ENCODE results near the gene SHOC2.

The SHOC2 gene

DNA sequence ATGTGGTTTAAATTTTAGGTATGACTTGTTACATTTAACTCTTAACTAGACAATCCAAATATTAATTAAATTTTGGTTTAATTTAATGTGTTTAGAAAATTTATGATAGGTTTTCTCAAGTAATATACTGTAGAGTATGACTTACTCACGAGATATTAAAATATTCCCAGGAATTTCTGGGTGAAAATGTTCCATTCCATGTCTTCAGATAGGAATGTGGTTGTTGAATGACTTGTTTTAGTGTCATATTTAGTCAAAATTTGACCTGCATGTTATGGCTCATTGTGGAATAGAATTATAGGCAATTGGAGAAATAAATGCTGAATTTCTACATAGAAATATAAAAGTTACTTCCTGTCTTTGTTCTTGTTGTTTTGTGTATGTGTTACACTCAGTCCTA is 46.7 kb downstream of the SHOC2 start:
- Histone ChIP-seq H3K9me3 (ENCODE audit: control insufficient read depth, low read length) (no peaks in the 10 kb centered on the region), H3K4me1 (ENCODE audit: control insufficient read depth, insufficient read depth, low read length) (no peaks in the 10 kb centered on the region), H3K36me3 (ENCODE audit: control insufficient read depth, insufficient read depth, low read length) (no peaks in the 10 kb centered on the region), H3K27ac (ENCODE audit: insufficient read depth, low read depth, low read length, poor library complexity, severe bottlenecking) (no peak overlapping the region), H3K27me3 (ENCODE audit: control insufficient read depth, insufficient read depth, low read length, poor library complexity, severe bottlenecking) (no peaks in the 10 kb centered on the region), H3K4me3 (ENCODE audit: insufficient read depth, low read depth, low read length) (no peak overlapping the region)
- WGBS, 2 experiments, result 91 to 96% methylated on average over 1 of the region's 1 CpG

DNA sequence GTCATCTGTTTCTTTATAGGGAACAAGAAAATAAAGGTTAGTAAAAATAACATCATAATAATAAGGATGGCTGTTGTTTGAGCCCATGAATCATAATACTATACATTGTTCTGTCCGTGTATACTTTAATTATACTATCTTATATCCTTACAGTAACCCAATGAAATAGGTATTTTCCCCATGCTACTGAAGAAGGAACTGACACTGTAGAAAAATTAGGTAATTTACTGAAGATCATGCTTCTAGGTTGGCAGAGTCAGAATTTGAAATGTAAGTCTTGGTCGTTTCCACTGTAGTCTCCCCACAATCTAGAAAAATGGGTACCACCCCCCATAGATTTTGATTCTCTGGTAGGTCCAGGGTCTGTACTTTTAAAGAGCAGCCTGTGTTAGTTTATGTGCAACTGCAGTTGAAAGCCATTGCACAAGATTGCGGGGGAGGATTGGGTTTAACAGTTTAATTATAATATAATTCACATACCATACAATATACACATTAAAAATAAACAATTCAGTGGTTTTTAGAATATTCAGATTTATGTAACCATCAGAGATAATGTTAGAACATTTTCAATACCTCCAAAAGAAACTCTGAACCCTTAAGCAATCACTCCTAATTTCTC is 47.7 kb downstream of the SHOC2 start:
- WGBS, 2 experiments, result 67 to 93% methylated on average over 1 of the region's 3 CpGs
- H3K4me1 ChIP-seq (ENCODE audit: control insufficient read depth, insufficient read depth, low read length), result no peaks in the 10 kb centered on the region

DNA sequence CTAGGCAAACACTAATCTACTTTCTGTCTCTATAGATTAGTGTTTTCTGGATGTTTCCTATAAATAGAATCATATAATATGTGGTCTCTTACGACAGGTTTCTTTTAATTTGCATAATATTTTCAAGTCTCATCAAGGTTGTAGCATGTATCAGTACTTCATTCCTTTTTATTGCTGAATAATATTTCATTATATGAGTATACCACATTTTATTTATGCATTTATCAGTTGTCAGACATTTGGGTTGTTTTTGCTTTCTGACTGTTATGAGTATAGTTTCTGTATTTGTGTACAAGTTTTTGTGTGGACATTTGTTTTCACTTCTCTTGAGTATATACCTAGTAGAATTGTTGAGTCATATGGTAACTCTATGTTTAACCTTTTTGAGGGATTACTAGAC is 48.2 kb downstream of the SHOC2 start:
- Histone ChIP-seq H3K36me3 (ENCODE audit: control insufficient read depth, insufficient read depth, low read length) (no peaks in the 10 kb centered on the region), H3K27ac (ENCODE audit: insufficient read depth, low read depth, low read length, poor library complexity, severe bottlenecking) (no peak overlapping the region), H3K9me3 (ENCODE audit: control insufficient read depth, low read length) (no peaks in the 10 kb centered on the region), H3K4me3 (ENCODE audit: insufficient read depth, low read depth, low read length) (no peak overlapping the region), H3K27me3 (ENCODE audit: control insufficient read depth, insufficient read depth, low read length, poor library complexity, severe bottlenecking) (no peaks in the 10 kb centered on the region), H3K4me1 (ENCODE audit: control insufficient read depth, insufficient read depth, low read length) (no peaks in the 10 kb centered on the region)
- no CpG with 5 or more reads among the region's 1 CpG for WGBS, 2 experiments

More for the DNA sequence above, 47.7 kb downstream of the SHOC2 start:
- H3K9me3 ChIP-seq (ENCODE audit: control insufficient read depth, low read length), result no peaks in the 10 kb centered on the region
- no peaks in the 10 kb centered on the region for H3K27me3 ChIP-seq (ENCODE audit: control insufficient read depth, insufficient read depth, low read length, poor library complexity, severe bottlenecking)
- no peaks in the 10 kb centered on the region for H3K36me3 ChIP-seq (ENCODE audit: control insufficient read depth, insufficient read depth, low read length)
- H3K27ac ChIP-seq (ENCODE audit: insufficient read depth, low read depth, low read length, poor library complexity, severe bottlenecking), result no peak overlapping the region
- no peak overlapping the region for H3K4me3 ChIP-seq (ENCODE audit: insufficient read depth, low read depth, low read length)

DNA sequence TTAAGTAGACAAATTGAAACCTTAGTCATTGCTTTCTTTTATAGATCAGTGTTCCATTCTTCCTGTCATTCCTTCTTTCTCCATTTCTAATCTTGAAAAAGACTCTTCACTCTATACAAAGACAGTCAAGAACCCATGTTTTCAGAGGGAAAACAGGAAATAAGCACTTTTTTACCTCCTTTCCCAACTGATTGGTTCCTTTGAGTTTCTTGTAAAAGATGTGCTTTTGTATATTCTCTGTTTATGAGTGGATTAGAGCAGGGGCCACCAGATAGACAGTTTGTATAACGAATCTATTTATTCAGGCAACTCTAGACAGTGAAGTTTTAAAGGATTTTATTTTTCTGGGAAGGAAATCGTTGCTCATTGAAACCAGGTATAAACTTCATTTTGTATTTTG is 49.8 kb downstream of the SHOC2 start:
- WGBS, 2 experiments, result 82 to 90% methylated on average over 2 of the region's 2 CpGs
- H3K27ac ChIP-seq (ENCODE audit: insufficient read depth, low read depth, low read length, poor library complexity, severe bottlenecking), result peak overlapping the region; percentile 29
- no peaks in the 10 kb centered on the region for H3K9me3 ChIP-seq (ENCODE audit: control insufficient read depth, low read length)
- H3K27me3 ChIP-seq (ENCODE audit: control insufficient read depth, insufficient read depth, low read length, poor library complexity, severe bottlenecking), result no peaks in the 10 kb centered on the region
- H3K4me3 ChIP-seq (ENCODE audit: insufficient read depth, low read depth, low read length), result no peak overlapping the region
- H3K4me1 ChIP-seq (ENCODE audit: control insufficient read depth, insufficient read depth, low read length), result no peaks in the 10 kb centered on the region
- H3K36me3 ChIP-seq (ENCODE audit: control insufficient read depth, insufficient read depth, low read length), result no peaks in the 10 kb centered on the region

DNA sequence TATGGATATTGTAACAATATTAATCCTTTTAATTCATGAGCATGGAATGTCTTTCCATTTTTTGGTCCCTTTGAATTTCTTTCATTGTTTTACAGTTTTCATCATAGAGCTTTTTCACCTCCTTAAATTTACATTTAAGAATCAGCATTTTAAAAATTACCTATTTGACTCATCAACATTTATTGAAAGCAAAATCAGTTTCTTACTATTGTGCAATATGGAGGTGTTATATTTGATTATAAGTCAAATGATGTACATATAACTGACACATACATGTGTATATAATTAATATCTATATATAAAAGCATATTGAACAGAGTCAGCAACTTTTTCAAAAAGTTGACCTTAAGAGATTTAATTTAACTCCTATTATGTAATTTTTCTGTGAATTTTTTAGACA is 52.2 kb downstream of the SHOC2 start:
- no peaks in the 10 kb centered on the region for H3K9me3 ChIP-seq (ENCODE audit: control insufficient read depth, low read length)
- no peaks in the 10 kb centered on the region for H3K27me3 ChIP-seq (ENCODE audit: control insufficient read depth, insufficient read depth, low read length, poor library complexity, severe bottlenecking)
- H3K27ac ChIP-seq (ENCODE audit: insufficient read depth, low read depth, low read length, poor library complexity, severe bottlenecking), result no peak overlapping the region
- H3K4me3 ChIP-seq (ENCODE audit: insufficient read depth, low read depth, low read length), result no peak overlapping the region
- H3K4me1 ChIP-seq (ENCODE audit: control insufficient read depth, insufficient read depth, low read length), result no peaks in the 10 kb centered on the region
- H3K36me3 ChIP-seq (ENCODE audit: control insufficient read depth, insufficient read depth, low read length), result no peaks in the 10 kb centered on the region

DNA sequence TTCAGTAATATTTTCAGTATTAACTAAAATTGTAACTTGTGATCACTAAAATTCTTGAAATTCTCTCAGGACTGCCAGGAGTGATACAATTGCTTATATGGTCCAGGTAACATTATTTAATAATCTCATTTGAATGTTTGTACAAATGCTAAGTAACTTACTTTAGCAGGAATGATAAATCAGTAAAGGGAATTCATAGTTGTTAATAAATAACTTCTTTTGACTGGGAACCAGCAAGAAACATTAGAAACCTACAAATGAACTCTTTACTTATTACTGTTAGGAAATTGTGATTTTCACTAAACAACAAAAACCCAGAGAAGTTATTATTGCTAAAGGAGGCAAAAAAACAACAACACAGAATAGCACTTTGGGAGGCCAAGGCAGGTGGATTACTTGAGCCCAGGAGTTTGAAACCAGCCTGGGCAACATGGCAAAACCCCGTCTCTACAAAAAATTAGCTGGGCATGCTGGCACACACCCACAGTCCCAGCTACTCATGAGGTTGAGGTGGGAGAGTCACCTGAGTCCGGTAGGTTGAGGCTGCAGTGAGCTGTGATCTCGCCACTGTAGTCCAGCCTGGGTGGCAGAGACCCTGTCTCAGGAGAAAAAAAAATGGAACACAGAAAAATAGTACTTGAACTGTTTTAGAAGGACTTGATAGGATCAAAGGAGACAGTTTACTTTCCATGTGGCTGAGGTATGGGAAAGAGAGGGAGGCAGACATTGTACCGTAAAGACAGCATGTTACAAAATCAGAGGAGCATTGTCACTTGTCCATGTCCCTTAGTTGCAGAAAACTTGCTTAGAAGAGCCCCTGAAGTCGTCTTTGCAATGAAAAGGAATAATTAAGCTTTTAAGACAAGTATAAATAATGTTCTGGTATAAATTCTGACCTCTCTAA is 53.1 kb downstream of the SHOC2 start:
- 90 to 94% methylated on average over 5 of the region's 5 CpGs for WGBS, 2 experiments

DNA sequence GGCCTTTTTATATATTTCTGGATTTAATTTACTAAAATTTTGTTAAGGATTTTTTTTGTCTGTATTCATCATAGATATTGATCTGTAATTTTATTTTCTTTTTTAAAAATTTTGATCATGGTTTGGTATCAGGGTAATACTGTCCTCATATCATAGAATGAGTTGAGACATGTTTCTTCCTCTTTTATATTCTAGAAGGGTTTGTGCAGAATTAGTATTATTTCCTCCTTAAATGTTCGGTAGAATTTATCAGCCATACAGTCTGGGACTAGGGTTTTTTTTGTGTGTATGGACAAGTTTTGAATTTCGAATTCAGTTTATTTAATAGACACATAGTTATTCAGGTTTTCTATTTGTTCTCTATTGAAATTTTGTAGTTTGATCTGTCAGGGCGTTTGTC is 54.0 kb downstream of the SHOC2 start:
- H3K4me1 ChIP-seq (ENCODE audit: control insufficient read depth, insufficient read depth, low read length), result no peaks in the 10 kb centered on the region
- 100% methylated on average over 1 of the region's 3 CpGs; no CpG with 5 or more reads in 1 of the 2 experiments for WGBS, 2 experiments
- no peaks in the 10 kb centered on the region for H3K9me3 ChIP-seq (ENCODE audit: control insufficient read depth, low read length)
- H3K27me3 ChIP-seq (ENCODE audit: control insufficient read depth, insufficient read depth, low read length, poor library complexity, severe bottlenecking), result no peaks in the 10 kb centered on the region
- H3K27ac ChIP-seq (ENCODE audit: insufficient read depth, low read depth, low read length, poor library complexity, severe bottlenecking), result no peak overlapping the region
- H3K36me3 ChIP-seq (ENCODE audit: control insufficient read depth, insufficient read depth, low read length), result no peaks in the 10 kb centered on the region
- no peak overlapping the region for H3K4me3 ChIP-seq (ENCODE audit: insufficient read depth, low read depth, low read length)

More for the DNA sequence above, 53.1 kb downstream of the SHOC2 start:
- H3K4me1 ChIP-seq (ENCODE audit: control insufficient read depth, insufficient read depth, low read length), result no peaks in the 10 kb centered on the region
- no peaks in the 10 kb centered on the region for H3K27me3 ChIP-seq (ENCODE audit: control insufficient read depth, insufficient read depth, low read length, poor library complexity, severe bottlenecking)
- H3K36me3 ChIP-seq (ENCODE audit: control insufficient read depth, insufficient read depth, low read length), result no peaks in the 10 kb centered on the region
- H3K9me3 ChIP-seq (ENCODE audit: control insufficient read depth, low read length), result no peaks in the 10 kb centered on the region
- H3K27ac ChIP-seq (ENCODE audit: insufficient read depth, low read depth, low read length, poor library complexity, severe bottlenecking), result no peak overlapping the region
- H3K4me3 ChIP-seq (ENCODE audit: insufficient read depth, low read depth, low read length), result no peak overlapping the region

DNA sequence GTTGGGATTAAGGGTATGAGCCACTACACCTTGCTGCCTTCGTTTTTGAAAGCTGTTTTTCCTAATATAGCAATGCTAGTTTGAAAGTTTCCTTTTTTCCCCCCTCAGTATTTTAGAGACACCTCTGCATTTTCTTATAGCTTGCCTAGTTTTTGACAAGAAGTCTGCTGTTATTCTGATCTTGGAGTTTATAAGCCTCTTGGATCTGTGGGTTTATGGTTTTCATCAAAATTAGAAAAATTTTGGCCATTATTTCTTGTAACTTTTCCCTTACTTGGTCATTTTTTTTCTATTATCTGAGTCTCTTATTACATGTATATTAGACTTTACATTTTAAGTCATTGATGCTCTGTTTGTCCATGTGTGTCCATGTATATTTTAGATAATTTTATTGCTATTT is 57.2 kb downstream of the SHOC2 start:
- WGBS, 2 experiments, result 94 to 100% methylated on average over 1 of the region's 1 CpG
- H3K36me3 ChIP-seq (ENCODE audit: control insufficient read depth, insufficient read depth, low read length), result no peaks in the 10 kb centered on the region
- H3K4me1 ChIP-seq (ENCODE audit: control insufficient read depth, insufficient read depth, low read length), result no peaks in the 10 kb centered on the region
- no peaks in the 10 kb centered on the region for H3K27me3 ChIP-seq (ENCODE audit: control insufficient read depth, insufficient read depth, low read length, poor library complexity, severe bottlenecking)
- no peak overlapping the region for H3K27ac ChIP-seq (ENCODE audit: insufficient read depth, low read depth, low read length, poor library complexity, severe bottlenecking)
- no peaks in the 10 kb centered on the region for H3K9me3 ChIP-seq (ENCODE audit: control insufficient read depth, low read length)
- no peak overlapping the region for H3K4me3 ChIP-seq (ENCODE audit: insufficient read depth, low read depth, low read length)

DNA sequence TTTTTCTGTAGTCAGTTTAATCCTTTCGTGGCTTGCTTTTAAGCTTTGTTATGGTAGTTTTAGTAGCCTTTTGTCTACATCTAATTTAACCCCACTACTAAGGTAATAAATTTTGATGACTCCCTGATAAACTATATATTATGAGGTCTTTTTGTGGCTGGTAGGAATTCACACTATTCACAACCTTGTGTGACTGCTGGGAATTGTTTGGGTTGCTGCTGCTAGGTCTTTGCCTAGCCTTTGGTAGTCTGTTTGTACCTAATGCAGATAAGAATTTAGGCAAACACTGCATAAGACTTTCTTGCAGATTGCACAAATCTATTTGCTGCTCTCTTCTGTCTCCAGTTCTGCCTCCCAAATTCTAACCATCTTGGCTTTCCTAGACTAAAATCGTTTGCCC is 58.3 kb downstream of the SHOC2 start:
- Histone ChIP-seq H3K36me3 (ENCODE audit: control insufficient read depth, insufficient read depth, low read length) (no peaks in the 10 kb centered on the region), H3K4me1 (ENCODE audit: control insufficient read depth, insufficient read depth, low read length) (no peaks in the 10 kb centered on the region), H3K27ac (ENCODE audit: insufficient read depth, low read depth, low read length, poor library complexity, severe bottlenecking) (no peak overlapping the region), H3K4me3 (ENCODE audit: insufficient read depth, low read depth, low read length) (no peak overlapping the region), H3K9me3 (ENCODE audit: control insufficient read depth, low read length) (no peaks in the 10 kb centered on the region), H3K27me3 (ENCODE audit: control insufficient read depth, insufficient read depth, low read length, poor library complexity, severe bottlenecking) (no peaks in the 10 kb centered on the region)
- WGBS, 2 experiments, result 86 to 98% methylated on average over 1 of the region's 2 CpGs

DNA sequence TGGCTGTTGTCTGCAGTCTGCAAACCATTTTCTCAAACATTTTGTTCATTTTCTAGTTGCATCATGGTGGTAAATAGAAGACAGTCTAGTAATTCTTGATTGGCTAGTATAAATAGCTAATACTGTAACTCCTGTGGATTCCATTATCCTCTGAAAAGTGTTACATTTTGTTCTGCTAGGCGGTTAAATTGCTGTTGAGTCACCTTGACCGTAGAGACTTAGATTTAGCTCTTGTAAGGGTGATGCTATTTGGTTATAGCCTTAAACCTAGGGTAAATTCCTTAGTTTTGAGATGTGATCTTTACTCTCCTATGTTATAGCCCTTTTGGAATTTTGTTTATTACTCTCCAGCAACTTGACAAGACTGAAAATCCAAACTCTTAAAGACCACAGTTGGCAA is 58.8 kb downstream of the SHOC2 start:
- Histone ChIP-seq H3K9me3 (ENCODE audit: control insufficient read depth, low read length) (no peaks in the 10 kb centered on the region), H3K27ac (ENCODE audit: insufficient read depth, low read depth, low read length, poor library complexity, severe bottlenecking) (no peak overlapping the region), H3K4me3 (ENCODE audit: insufficient read depth, low read depth, low read length) (no peak overlapping the region), H3K27me3 (ENCODE audit: control insufficient read depth, insufficient read depth, low read length, poor library complexity, severe bottlenecking) (no peaks in the 10 kb centered on the region), H3K36me3 (ENCODE audit: control insufficient read depth, insufficient read depth, low read length) (no peaks in the 10 kb centered on the region), H3K4me1 (ENCODE audit: control insufficient read depth, insufficient read depth, low read length) (no peaks in the 10 kb centered on the region)
- 91 to 96% methylated on average over 2 of the region's 2 CpGs for WGBS, 2 experiments
